BJ (cell line): ENCODE results near the gene AFF3. TPM values are rescaled to one million over a fixed set of nuclear protein-coding genes. Genes with fewer than 3 reads are reported as not detected.
A peak's percentile ranks its signal among the peaks of the same experiment; 100 is the strongest.

Source experiments
- CTCF ChIA-PET: fragments of 350-600 bp; formaldehyde crosslinking; extraction: SDS; loops from one replicate; lab custom pipeline; 2021; ENCODE audit warnings: antibody characterized with exemption, inconsistent platforms; lab: Yijun Ruan, JAX
- POLR2A ChIA-PET: fragments of 300-600 bp; sonication (Branson Sonifier 250); formaldehyde crosslinking; extraction: SDS; loops from one replicate; lab custom pipeline; 2021; ENCODE audit warnings: antibody characterized with exemption; lab: Charles Lee
- DNase-seq: peaks from one replicate; pipeline ENCODE4 v3.0.0-alpha.2; 2011; ENCODE audit warnings: low read depth
- H3K27me3 ChIP-seq: 2 replicates; pipeline ENCODE4 v1.6.0; 2011; ENCODE audit warnings: low read length; ENCODE audit not compliant: control insufficient read depth, insufficient read depth
- H3K36me3 ChIP-seq: 2 replicates; pipeline ENCODE4 v1.5.1; 2011; ENCODE audit warnings: low read length; ENCODE audit not compliant: control insufficient read depth, insufficient read depth
- H3K4me3 ChIP-seq: 2 replicates; pipeline ENCODE4 v1.5.1; 2011; ENCODE audit warnings: low read depth, mild to moderate bottlenecking, control low read depth, low read length
- CTCF ChIP-seq: IDR thresholded peaks from 2 replicates; pipeline ENCODE4 v1.5.1; 2011; ENCODE audit warnings: low read depth, mild to moderate bottlenecking, control low read depth, inconsistent platforms, low read length, moderate library complexity; ENCODE audit not compliant: insufficient read depth
- polyA plus RNA-seq: library from polyadenylated mRNA; depleted of rRNA; stranded (reverse); fragments of >200 nt; gene quantifications from 2 replicates; pipeline ENCODE4 v1.2.3, GENCODE V29; 2011

The AFF3 gene
- polyA plus RNA-seq, 1 experiment: 11.5 TPM

DNA sequence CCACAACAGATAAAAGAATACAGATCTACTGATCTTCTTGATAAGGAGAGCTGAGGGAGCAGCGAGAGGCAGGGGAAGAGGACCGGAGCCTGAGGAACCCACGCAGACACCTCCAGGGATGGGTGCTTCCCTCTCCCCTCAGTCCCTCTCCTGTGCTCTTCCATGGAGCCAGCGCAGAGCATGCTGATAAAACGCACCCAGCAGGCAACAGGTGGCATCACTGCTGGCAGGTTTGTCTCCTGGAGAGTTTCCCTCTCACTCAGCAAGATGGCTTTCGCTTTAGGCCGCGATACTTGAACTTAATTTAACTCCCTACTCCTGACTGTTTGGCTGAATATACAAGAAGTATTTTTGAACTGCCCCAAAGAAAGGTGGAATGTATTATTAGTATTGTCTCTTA lies 489.5 kb downstream of the AFF3 start:
- POLR2A ChIA-PET: no interaction called here
- CTCF ChIA-PET: no interaction called here
- TF ChIP-seq CTCF: no peak
- DNase-seq: no peak
- Histone ChIP-seq H3K36me3 (no peaks in the 10 kb centered on the region), H3K27me3 (no peaks in the 10 kb centered on the region), H3K4me3 (no peak overlapping the region)

- H3K36me3 ChIP-seq: no peaks in the 10 kb centered on the region
- H3K4me3 ChIP-seq: no peak overlapping the region
- TF ChIP-seq CTCF: no peak
- DNase-seq: no peak
- ChIA-PET CTCF (no interaction called here), POLR2A (no interaction called here)
- no peaks in the 10 kb centered on the region for H3K27me3 ChIP-seq
Observed at GRCh38 chr2:99651930-99652670, 490.3 kb downstream of the AFF3 start.

GRCh38 chr2:99648906-99649789 lies 493.2 kb downstream of the AFF3 start:
- ChIA-PET CTCF (interaction anchor here (0.6 to 0.9 kb wide), 2 partner anchors 569 to 610 kb away, joined by 3 to 4 read pairs; no protein-coding TSS in a partner anchor), POLR2A (interaction anchor here (0.5 kb wide), 1 partner anchor 58 kb away, joined by 4 read pairs; no protein-coding TSS in a partner anchor)
- Histone ChIP-seq H3K27me3 (no peaks in the 10 kb centered on the region), H3K4me3 (no peak overlapping the region), H3K36me3 (no peaks in the 10 kb centered on the region)
- no peak for TF ChIP-seq CTCF
- no peak for DNase-seq

GRCh38 chr2:99648178-99648844 lies 494.1 kb downstream of the AFF3 start:
- no peaks in the 10 kb centered on the region for H3K36me3 ChIP-seq
- 0 out of 2 replicates have a peak, but pooled peaks have one; percentile 9 for TF ChIP-seq CTCF
- DNase-seq: peak; percentile 66
- ChIA-PET CTCF (interaction anchor here (0.6 to 1.2 kb wide), 4 partner anchors 37 to 611 kb away, joined by 3 to 4 read pairs (median 3); no protein-coding TSS in a partner anchor), POLR2A (interaction anchor here (0.5 kb wide), 1 partner anchor 57 kb away, joined by 4 read pairs; no protein-coding TSS in a partner anchor)
- no peak overlapping the region for H3K4me3 ChIP-seq
- no peaks in the 10 kb centered on the region for H3K27me3 ChIP-seq
